GM12892 (cell line): ENCODE data around the gene WNT3.

Experiments
- POLR2A ChIP-seq: IDR thresholded peaks from 2 replicates; pipeline ENCODE4 v1.6.1; 2011; ENCODE audit warnings: low read depth, low read length, control low read depth
- POLR2AphosphoS5 ChIP-seq: IDR thresholded peaks from 2 replicates; pipeline ENCODE4 v1.6.1; 2011; ENCODE audit warnings: low read depth, low read length, control low read depth

DNA sequence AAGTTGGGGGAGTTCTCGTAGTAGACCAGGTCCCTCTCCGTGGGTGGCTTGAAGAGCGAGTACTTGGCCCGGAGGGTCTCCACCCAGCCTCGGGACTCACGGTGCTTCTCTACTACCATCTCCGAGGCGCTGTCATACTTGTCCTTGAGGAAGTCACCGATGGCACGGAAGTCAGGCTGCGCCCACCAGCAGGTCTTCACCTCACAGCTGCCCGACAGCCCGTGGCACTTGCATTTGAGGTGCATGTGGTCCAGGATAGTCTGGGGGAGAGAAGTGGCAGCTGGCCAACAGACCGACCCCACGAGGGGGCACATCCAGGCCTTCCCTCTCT is 50.0 kb downstream of the WNT3 start:
- no peak for TF ChIP-seq POLR2AphosphoS5
- TF ChIP-seq POLR2A: no peak
